EL (cell line): ENCODE results near the gene KCNA3.

Source experiments
- DNase-seq: peaks from one replicate; pipeline ENCODE4 v3.0.0-alpha.2; 2016

KCNA3 gene

DNA sequence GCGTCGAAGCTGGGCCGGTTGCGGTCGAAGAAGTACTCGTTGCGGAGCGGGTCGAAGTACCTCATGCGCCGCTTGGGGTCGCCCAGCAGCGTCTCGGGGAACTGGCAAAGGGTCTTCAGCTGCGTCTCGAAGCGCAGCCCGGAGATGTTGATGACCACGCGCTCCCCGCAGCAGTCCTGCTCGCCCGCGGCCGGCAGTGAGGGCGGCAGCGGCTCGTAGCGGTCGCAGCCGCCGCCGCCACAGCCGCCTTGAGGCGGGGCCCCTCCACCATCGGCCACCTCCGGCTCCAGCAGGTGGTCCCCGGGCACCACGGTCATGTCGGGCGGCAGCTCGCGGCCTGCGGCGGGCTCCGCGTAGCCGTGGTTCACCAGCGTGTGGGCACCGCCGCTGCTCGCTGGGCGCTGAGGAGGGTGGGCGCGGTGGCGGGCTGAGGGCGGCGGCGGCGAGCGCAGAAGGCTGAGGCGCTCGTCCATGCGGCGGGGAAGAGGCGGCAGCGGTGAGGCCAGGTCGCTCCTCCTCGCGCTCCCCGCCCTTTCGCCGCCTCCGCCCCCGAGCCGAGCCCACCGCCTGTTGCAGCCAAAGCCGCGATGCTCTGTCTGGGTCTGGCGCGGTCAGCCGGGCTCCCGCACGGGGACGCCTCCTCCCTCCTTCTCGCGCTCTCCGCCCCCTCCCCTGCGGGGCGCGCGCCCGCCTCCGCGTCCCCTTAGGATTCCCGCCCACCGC lies at the start of gene KCNA3:
Gene KCNA3 (minus strand): TSS at position 604 of the 723 bp plus-strand sequence. CDS start 131 bp downstream, at position 473.
- DNase-seq = no peak

DNA sequence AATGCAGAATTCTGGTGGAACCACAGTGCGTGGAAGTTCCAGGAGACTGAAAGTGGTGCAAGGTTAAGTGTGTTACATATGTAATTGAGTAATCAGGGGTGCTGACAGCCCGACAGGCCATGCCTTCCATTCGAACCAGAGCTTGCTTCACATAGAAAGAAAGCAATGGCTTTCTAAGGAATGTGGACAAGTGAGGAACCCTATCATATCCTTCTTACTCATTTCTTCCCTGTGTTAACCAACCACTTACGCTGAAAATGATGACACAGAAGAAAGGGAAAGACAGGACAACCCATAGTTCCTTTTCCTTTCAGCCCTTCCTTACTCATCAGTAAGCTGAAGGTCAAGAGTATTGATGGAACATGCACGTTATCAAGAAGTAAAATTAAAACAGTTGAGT lies 48.1 kb upstream of the KCNA3 start:
- no peak for DNase-seq

DNA sequence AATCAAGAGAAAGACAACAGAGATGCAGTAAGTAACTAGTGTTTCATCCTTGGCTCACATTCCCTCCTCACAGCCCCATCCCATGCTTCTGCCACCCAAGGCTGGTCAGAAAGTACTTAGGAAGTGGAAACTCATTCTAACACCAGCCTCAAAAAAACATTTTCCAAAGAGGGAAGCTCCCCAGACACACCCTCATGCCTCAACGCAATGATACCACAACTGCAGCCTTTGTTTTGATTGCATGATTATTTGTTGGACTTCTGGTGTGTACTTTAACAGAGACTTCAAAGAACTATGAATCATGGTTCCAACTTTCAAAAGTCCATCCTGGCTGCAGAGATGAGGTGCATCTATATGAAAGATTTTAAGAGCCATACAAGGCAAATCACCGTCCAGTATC lies 45.2 kb upstream of the KCNA3 start:
- DNase-seq = no peak

DNA sequence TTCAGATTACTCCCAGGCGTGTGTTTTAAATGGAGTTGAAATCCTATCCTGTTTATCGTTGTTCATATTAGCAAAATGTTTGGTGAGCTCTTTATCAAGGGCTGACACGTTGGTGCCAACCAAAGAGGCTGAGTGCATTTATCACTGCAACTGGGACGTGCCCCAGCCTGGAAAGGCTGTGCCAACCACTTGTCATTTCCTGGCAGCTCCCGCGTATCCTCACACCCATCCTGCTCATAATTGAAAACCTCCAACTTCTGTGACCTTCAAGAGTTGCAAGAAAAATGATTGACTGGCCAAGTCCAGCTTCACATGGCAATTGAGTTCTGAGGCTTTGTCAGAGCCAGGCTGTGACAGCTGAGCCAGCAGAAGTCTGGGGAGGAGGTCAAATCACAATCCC lies 43.7 kb upstream of the KCNA3 start:
- DNase-seq = no peak

DNA sequence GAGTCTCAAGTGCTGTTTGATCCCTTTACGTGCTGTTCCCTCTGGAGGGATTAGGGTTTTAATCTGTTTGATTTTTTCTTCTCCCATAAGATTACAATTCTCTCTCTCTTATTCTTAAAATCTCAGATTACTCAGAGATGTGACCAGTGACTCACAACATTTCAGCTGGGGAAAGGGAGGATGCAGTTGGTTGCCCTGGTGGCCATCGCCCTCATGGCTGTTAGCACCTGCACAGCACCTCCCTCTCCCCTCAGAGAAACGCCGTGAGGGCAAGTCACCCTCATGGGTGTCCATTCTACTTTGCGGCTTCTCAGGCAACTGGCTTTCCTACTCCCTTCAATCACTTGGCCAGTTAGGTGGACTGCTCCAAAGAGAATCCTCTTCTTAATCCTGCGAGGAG lies 42.4 kb upstream of the KCNA3 start:
- no peak for DNase-seq

DNA sequence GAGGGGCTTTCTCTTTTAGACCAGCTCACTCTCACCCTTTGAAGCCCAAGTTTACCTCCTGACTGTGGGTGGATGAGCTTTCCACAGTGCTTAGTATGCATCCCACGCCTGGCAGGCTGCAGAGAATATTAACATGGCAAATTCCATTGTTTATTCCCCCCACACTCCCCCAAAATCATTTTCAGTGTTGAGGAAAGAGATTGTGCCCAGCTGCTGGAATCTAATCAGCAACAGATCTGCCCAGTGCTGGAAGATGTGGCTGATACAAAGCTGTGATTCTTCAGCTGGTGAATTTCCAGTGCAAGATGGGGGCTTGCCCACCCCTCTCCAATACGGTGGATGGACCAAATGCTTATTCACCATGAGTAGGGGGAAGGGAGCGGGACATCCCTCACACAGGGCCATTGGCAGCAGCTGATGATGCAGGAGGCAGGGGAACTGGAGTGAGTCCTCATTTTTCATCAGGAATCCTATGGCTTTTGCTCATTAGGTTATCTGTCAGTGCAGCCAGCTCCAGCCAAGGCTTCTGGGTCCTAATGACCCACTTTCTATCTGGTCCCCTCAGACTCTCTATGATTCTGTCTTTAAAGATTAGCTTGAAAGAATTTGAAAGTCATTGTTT lies 39.7 kb upstream of the KCNA3 start:
- no peak for DNase-seq

DNA sequence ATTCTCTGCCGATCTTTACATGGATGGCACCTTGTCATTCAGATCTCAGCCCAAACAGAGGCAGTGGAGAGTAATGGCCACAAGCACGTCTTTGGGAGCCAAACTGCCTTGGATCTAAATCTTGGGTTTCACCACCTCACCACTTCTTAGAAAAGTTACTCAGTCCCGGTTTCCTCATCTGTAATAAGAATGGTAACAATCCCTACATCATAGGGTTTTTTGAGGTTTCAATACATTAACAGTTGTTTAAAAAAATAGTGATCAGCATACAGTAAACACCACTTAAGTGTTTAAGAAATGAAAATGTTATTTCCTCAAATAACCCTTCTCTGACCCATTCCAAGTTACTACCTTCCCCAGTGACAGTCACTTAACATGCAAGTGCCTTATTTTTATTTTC lies 38.5 kb upstream of the KCNA3 start:
- no peak for DNase-seq

DNA sequence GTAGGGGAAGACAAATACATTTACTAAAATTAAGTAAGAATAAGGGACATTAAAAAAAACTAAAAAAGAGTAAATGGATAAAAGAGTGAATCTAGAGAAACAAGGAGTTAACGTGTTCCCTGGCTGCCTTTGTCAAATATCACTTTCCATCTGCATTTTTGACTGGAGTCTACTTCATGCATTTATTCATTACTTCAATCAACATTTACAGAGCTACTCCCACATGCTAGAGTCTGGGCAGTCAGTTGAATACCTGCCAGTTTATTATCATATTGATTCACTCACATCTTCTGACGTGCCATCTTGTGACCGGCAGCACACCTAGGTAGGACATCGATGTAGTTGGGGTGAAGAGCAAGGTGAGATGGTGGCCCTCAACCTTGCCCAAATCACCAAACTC lies 35.6 kb upstream of the KCNA3 start:
- no peak for DNase-seq

DNA sequence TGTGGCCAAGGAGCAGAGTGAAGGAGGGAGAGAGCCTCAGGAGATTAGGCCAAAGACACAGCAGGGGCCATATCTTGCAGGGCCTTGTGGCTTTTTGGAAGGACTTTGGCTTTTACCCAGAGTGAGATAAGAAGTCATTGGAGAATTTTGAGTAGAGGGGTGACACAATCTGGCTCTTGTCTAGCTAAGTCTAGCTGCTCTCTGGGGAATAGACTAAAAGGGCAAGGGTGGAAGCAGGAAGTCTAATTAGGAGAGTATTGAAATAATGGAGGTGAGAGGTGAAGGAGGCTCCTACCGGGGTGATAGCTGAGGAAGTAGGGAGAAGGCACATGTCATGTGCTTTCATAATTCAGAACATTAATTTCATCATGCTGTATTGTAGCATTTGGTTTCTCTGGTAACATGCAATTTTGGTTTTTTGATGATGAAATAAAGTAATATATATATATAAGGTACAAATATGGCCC lies 34.3 kb upstream of the KCNA3 start:
- DNase-seq = no peak

DNA sequence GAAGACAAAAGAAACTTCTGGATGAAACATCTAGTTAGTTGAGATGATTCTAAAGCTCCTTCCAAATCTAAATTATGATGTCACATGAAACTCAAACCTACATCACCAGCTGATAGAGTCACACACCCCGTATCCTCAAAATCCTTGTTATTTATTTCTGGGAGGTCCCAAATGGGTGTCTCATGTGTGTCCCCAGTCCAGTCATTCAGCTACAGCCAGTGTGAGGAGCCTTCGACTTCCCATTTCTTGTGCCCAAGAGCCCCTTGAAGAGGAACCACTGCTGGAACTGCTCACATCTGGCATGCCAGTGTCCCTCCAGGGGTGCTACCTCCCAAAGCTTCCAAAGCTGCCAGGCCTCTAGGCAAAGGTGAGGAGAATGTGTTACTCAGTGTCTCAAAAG lies 32.5 kb upstream of the KCNA3 start:
- no peak for DNase-seq

DNA sequence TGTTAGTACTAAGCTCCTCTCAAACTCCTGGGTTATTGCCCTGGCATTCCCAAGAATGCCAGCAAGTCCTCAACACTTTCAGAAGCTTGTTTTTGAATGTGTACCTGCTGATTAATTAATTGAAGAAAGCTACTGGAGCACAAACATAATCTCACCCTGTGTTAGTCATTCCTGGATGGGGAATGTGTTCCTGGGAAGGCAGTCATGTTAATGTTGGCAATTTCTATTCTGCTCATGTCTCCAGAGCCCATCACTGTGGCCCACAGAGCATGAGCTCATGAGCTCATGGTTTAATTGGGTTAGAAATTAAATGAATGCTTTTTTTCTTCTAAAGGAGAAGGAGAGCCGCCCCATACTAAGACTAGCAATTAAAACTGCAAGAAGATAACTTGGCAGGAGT lies 31.9 kb upstream of the KCNA3 start:
- no peak for DNase-seq

DNA sequence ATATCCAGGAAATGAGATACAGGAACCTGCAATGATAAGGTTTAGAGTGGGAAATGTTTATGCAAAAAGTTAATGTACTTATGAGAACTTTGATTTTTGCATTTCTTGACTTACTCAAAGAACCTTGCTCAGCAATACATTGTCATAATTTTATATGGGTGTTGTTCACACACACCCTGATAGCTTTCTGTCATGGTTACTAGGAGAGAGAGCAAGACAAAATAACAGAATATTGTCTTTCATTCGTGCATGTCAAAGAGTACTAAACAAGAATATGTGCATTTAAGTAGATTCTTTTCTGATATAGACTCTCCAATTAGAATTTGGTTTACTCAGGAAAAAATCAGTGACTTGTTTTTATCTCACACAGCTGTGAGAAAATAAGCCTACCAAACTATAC lies 27.5 kb upstream of the KCNA3 start:
- no peak for DNase-seq

DNA sequence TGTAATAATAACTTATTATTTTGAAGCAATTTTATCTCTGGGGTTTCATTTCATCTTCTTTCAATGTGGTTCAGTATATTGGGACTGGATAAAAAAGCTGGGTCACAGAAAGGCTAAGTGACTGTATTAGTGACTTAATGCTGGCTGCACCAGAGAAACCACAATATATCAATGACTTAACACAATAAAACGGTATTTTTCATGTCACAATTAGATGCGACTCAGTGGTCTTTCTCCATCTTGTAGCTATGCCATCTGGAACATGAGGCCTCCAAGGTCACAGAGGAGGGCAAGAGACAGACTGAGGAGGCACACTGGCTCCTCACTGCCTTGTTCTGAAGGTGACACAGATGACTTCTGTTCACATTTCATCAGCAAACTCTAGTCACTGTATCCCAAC lies 26.0 kb upstream of the KCNA3 start:
- no peak for DNase-seq

DNA sequence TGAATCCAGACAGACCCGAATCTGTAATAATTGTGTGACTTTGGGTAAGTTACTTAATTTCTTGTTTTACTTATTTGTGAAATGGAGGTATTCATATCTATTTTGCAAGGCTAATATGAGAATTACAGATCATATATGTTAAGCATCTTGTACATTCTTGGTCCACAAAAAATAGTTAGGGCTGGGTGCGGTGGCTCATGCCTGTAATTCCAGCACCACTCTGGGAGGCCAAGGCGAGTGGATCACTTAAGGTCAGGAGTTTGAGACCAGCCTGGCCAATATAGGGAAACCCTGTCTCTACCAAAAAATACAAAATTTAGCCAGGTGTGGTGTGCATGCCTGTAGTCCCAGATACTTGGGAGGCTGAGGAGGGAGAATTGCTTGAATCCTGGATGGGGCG lies 22.9 kb upstream of the KCNA3 start:
- no peak for DNase-seq

DNA sequence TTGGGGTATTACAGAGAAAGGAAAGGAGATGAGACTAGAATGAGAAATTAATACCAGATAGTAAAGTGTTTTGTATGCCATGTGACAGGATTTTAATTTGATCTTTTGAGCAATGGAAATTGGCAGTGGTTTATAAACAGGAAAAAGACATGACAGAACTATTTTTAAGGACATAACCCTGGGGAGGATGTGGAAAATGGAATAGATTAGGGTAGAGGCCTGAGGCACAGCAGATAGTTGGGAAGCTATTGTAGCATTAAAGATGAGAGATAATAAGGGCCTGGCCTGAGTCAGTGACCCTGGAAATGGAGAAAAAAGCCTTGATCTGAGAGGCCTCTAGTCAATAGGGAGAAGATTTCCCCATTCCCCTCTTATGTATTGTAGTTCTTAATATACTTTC lies 22.1 kb upstream of the KCNA3 start:
- no peak for DNase-seq

DNA sequence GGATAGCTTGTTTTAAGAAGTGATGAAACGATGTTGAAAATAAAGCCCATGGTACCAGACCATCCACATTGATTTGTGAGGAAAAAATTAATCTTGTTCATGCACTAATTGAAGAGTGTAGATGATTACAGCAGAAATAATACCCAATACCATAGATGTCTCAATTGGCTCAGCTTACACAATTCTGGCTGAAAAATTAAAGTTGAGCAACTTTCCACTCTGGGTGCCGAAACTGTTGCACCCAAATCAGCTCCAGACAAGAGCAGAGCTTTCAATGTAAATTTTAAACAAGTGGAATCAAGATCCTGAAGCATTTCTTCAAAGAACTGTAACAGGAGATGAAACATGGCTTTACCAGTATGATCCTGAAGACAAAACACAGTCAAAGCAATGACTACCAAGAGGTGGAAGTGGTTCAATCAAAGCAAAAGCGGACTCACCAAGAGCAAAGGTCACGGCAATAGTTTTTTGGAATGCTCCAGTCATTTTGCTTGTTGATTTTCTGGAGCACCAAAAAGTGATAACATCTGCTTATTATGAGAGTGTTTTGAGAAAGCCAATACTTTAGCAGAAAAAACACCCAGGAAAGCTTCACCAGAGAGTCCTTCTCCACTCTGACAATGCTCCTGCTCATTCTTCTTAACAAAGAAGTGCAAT lies 16.1 kb upstream of the KCNA3 start:
- no peak for DNase-seq

DNA sequence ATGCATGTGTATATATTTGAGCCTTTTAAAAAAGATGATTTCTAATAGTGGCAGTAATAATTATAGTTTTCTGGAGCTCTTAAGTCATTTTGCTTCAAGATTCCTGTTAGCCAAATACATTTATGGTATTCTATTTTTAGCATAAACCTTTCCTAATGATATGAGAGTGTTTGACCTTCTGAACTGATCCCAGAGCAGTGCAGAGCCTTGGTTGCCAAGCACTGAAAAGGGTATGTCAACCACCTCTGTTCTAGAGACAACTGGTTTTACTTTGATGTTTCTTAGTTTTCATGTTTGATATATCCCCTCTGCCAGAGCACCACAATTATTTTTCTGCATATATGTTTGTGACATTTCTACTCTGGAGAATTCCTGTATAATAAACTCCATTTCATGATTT lies 15.1 kb upstream of the KCNA3 start:
- no peak for DNase-seq

DNA sequence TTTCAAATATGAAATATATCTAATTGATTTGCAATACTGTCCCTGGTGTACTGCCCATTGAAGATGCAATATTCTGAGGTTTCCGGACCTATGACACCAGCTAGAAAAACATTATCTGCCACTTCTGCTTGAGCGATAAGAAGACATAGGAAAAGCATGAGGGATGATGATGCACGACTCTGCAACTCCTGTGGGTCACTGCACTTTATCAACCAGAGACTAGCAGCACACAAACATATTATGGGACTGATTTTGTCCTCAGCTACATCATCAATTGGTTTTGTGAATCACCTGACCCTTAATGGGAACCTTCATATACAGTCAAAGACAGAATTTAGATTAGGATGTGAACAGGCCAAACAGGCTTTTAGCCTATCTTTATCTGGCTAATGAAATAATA lies 13.8 kb upstream of the KCNA3 start:
- no peak for DNase-seq

DNA sequence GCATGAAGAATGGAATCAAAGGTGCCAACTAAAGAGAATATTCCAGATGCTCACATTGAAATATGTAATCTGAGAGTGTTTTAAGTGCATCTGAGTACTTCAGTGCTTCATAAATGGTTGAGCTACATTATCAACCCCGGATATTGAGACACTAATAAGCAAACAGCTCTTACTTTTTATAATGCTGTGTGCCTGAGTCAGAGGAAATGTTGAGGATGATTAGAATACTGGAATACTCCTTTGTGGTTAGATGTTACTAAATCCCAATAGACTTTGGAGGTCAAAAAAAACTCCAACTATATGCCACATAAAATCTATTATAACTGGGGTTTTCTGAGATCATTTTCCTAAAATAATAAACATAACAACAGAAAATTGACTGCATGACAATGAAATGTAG lies 12.5 kb upstream of the KCNA3 start:
- DNase-seq = peak; percentile 32

DNA sequence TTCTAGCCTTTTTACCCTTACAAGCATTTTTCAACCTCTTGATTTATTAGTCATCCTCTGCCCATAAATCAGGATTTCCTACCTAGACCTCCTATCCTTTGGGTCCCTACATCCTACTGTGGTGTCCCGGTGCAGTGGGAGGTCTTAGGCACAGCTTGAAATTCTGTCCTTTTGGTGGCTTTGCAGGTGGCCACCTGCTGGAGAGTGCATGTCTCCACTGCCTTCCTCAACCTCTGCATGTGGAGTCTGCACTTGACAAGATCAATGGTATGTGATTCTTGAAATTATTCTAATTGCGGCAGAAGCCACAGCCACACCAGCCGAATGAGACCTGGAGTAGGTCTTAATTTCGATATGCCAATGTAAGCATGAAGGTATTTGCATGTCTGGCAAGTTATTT lies 11.4 kb upstream of the KCNA3 start:
- DNase-seq = no peak

DNA sequence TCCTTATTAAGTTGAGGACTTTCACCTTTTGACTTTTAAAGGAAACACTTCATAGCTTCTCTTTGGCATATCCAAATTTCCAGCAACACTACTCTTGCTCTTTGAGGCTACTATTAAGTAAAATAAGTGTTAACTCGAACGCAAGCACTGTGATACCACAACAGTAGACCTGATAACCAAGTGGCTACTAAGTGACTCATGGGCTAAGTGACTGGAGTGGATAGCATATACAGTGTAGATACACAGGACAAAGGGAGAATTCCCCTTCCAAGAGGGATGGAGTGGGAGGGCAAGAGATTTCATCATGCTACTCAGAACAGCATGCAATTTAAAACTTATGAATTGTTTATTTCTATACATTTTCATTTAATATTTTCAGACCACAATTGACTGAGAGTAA lies 9.8 kb upstream of the KCNA3 start:
- DNase-seq = no peak

DNA sequence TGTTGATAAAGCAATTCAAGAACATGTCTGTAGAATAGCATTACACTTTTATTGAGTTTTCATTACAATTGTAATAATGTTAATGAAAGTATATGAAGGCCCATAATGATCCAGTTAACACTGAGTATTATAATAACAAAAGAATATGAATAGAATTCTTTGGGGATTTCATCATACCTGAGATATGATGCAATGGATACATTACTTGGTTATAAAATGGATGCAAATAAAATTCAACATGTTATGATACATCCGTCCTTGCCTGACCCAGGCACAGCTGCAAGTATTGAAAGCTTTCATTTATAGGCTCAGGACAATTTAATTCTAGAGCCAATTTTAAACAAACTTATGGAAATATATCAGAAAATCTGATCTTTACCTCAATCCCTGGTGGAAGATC lies 8.2 kb upstream of the KCNA3 start:
- no peak for DNase-seq

DNA sequence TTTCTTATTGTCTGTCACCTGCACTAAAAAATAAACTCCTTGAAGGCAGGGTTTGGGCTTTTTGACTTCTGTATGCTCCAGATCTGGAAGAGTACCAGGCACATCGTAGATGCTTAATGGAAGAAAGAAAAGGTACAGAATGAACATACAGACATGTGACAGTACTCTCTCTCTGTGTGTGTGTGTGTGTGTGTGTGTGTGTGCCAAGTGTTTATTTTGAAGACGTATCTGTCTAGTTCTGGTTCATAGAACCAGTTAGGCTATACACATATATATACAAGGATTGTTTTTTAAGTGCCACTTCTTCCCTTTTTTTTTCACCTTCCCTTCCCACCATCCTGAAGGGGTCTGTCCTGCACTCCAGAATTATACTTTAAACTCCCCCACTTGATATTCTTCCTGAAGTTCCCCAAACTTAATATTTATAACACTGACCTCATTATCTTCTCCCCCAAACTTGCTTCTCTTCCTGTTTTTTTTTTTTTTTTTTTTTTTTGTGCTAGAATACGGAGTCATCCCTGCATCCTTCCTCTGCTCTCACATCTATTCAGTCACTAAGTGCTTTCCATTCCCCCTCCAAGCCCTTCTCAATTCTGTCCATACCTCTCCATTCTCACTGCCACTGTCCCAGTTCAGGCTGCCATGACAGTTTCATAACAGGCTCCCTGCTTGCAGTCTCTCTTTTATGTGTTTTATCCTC lies 5.4 kb upstream of the KCNA3 start:
- no peak for DNase-seq

DNA sequence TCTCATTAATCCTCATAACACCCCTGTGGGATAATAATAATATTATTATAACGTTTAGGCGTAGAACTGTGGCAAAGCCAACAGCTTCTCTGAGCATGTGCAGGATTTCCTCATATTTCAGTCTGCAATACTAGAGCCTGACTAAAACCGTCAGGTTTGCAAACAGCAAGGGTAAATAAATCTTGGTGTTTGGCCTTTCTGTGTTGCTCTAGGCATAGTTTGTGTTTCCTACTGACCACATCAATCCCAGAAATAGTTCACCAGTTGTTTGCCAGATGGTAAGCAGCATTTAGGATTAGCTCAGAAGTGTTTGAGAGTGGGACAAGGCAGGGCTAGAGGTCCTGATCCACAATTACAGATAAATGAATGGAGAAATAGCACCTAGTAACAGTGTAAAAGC lies 2.8 kb upstream of the KCNA3 start:
- no peak for DNase-seq
